A673 (cell line): ENCODE data around the gene VTI1A. TPM values are rescaled to one million over a fixed set of nuclear protein-coding genes. Genes with fewer than 3 reads are reported as not detected.

Experiments
- BruUV-seq: library from RNA; stranded (reverse); fragments of 400-500 nt; replicated peaks from 2 replicates; lab custom pipeline; 2021; lab: Mats Ljungman, UMichigan
- CTCF ChIA-PET: fragments of 300-600 bp; sonication (Branson Sonifier 250); formaldehyde crosslinking; loops from one replicate; lab custom pipeline; 2022; ENCODE audit warnings: antibody characterized with exemption; lab: Charles Lee
- POLR2A ChIA-PET: fragments of 300-600 bp; sonication (Branson Sonifier 250); formaldehyde crosslinking; loops from one replicate; lab custom pipeline; 2022; ENCODE audit warnings: antibody characterized with exemption; ENCODE audit not compliant: low non-redundant PET; lab: Charles Lee
- DNase-seq: peaks from one replicate; pipeline ENCODE4 v3.0.0-alpha.2; 2015; ENCODE audit warnings: low spot score
- H3K27ac ChIP-seq: fragments of 200-600 bp; sonication (generic); 2 replicates; pipeline ENCODE4 v1.5.1; 2016; ENCODE audit warnings: mixed run types, low read depth, mild to moderate bottlenecking, mixed read lengths, antibody characterized with exemption, low read length; ENCODE audit not compliant: poor library complexity, severe bottlenecking
- H3K27me3 ChIP-seq: fragments of 200-600 bp; sonication (generic); replicated peaks from 2 replicates; pipeline ENCODE4 v1.6.1; 2017; ENCODE audit warnings: mixed run types, low read depth, mild to moderate bottlenecking, mixed read lengths, antibody characterized with exemption, low read length; ENCODE audit not compliant: insufficient read depth, poor library complexity
- H3K36me3 ChIP-seq: fragments of 200-600 bp; sonication (generic); 2 replicates; pipeline ENCODE4 v1.6.1; 2016; ENCODE audit warnings: mixed run types, mild to moderate bottlenecking, mixed read lengths, antibody characterized with exemption, low read length; ENCODE audit not compliant: insufficient read depth, poor library complexity, severe bottlenecking
- H3K4me1 ChIP-seq: fragments of 200-600 bp; sonication (generic); 2 replicates; pipeline ENCODE4 v1.6.1; 2017; ENCODE audit warnings: mixed run types, mild to moderate bottlenecking, mixed read lengths, antibody characterized with exemption, low read length; ENCODE audit not compliant: insufficient read depth, poor library complexity, severe bottlenecking
- H3K4me3 ChIP-seq: fragments of 200-600 bp; sonication (generic); 2 replicates; pipeline ENCODE4 v1.5.1; 2016; ENCODE audit warnings: low read depth, mixed run types, mild to moderate bottlenecking, mixed read lengths, low read length; ENCODE audit not compliant: poor library complexity, severe bottlenecking
- H3K9me3 ChIP-seq: fragments of 200-600 bp; sonication (generic); 2 replicates; pipeline ENCODE4 v1.6.1; 2016; ENCODE audit warnings: mixed run types, low read depth, mild to moderate bottlenecking, mixed read lengths, antibody characterized with exemption, low read length; ENCODE audit not compliant: poor library complexity, severe bottlenecking
- CTCF ChIP-seq: fragments of 300-800, 200-600 bp; sonication (generic); conservative IDR thresholded peaks from 2 replicates; pipeline ENCODE4 v1.5.1; 2017; ENCODE audit warnings: low read depth, mild to moderate bottlenecking, antibody characterized with exemption, low read length, moderate library complexity, mixed read lengths
- EZH2 ChIP-seq: fragments of 200-600 bp; sonication (generic); IDR thresholded peaks from 2 replicates; pipeline ENCODE4 v1.6.1; 2017; ENCODE audit warnings: borderline replicate concordance, low read depth, mild to moderate bottlenecking, mixed read lengths, antibody characterized with exemption, low read length; ENCODE audit not compliant: poor library complexity, severe bottlenecking
- intact Hi-C: fragments of 100-400 bp; cut with micrococcal nuclease; formaldehyde crosslinking; loops from one replicate; pipeline ENCODE4 v1.10.0; 2022; ENCODE audit not compliant: unreplicated experiment
- total RNA-seq: library from RNA; stranded (reverse); gene quantifications from 2 replicates; pipeline ENCODE4 v1.2.3, GENCODE V29; 2021

The VTI1A gene
- total RNA-seq, 1 experiment from 2014 or later: 38.7 TPM

GRCh38 chr10:112732277-112732921 is 285.4 kb downstream of the VTI1A start:
- H3K9me3 ChIP-seq: no peaks in the 10 kb centered on the region
- BruUV-seq: no TSS peak
- intact Hi-C loops: no loop called here
- peak; percentile 94 for DNase-seq
- TF ChIP-seq EZH2 (no peak), CTCF (no peak)
- peaks cover 24% of the 10 kb centered on the region for H3K4me1 ChIP-seq
- no peak overlapping the region for H3K27ac ChIP-seq
- H3K4me3 ChIP-seq: no peak overlapping the region
- H3K27me3 ChIP-seq: no peaks in the 10 kb centered on the region
- ChIA-PET POLR2A (no interaction called here), CTCF (no interaction called here)
- H3K36me3 ChIP-seq: no peaks in the 10 kb centered on the region

- Histone ChIP-seq H3K4me1 (peaks cover 24% of the 10 kb centered on the region), H3K27me3 (no peaks in the 10 kb centered on the region), H3K9me3 (no peaks in the 10 kb centered on the region), H3K4me3 (no peak overlapping the region), H3K27ac (no peak overlapping the region), H3K36me3 (no peaks in the 10 kb centered on the region)
- no TSS peak for BruUV-seq
- CTCF ChIA-PET: no interaction called here
- POLR2A ChIA-PET: no interaction called here
- intact Hi-C loops: no loop called here
- DNase-seq: no peak
- no peak for TF ChIP-seq EZH2
- TF ChIP-seq CTCF: no peak
These were observed 288.2 kb downstream of the VTI1A start for GRCh38 chr10:112735041-112735695.

GRCh38 chr10:112738606-112739591 is 291.9 kb downstream of the VTI1A start:
- H3K4me1 ChIP-seq: peaks cover 29% of the 10 kb centered on the region
- ChIA-PET CTCF (no interaction called here), POLR2A (no interaction called here)
- TF ChIP-seq CTCF: no peak
- TF ChIP-seq EZH2: no peak
- no peaks in the 10 kb centered on the region for H3K36me3 ChIP-seq
- intact Hi-C loops: no loop called here
- no peak overlapping the region for H3K4me3 ChIP-seq
- H3K27ac ChIP-seq: no peak overlapping the region
- H3K27me3 ChIP-seq: no peaks in the 10 kb centered on the region
- H3K9me3 ChIP-seq: no peaks in the 10 kb centered on the region
- BruUV-seq: no TSS peak
- DNase-seq: no peak
